WTC11 (cell line): ENCODE results near the gene MAP4K4. TPM values are rescaled to one million over a fixed set of nuclear protein-coding genes. Genes with fewer than 3 reads are reported as not detected.

Experiments
- ATAC-seq: fragments of 200-7000 bp; cut with Tn5 transposase; 2 replicates; pipeline ENCODE4 v1.10.0; 2021; ENCODE audit warnings: mild to moderate bottlenecking, moderate library complexity
- CTCF ChIA-PET: fragments of 300-600 bp; sonication (Branson Sonifier 250); formaldehyde crosslinking; loops from one replicate; lab custom pipeline; 2021; ENCODE audit warnings: antibody characterized with exemption; lab: Charles Lee
- POLR2A ChIA-PET: fragments of 350-600 bp; sonication (Branson Sonifier 250); formaldehyde crosslinking; loops from one replicate; lab custom pipeline; 2021; ENCODE audit warnings: antibody characterized with exemption; lab: Charles Lee
- DNase-seq: peaks from one replicate; pipeline ENCODE4 v3.0.0; 2021; ENCODE audit warnings: low spot score
- H3K27ac Mint-ChIP-seq: 2 replicates; pipeline ENCODE4 v1.8.0; 2021; ENCODE audit warnings: mixed read lengths
- H3K27me3 Mint-ChIP-seq: 2 replicates; pipeline ENCODE4 v1.8.0; 2021; ENCODE audit warnings: low read depth, mild to moderate bottlenecking, moderate library complexity, mixed read lengths
- H3K36me3 Mint-ChIP-seq: 2 replicates; pipeline ENCODE4 v1.8.0; 2021; ENCODE audit warnings: mixed read lengths
- H3K4me1 Mint-ChIP-seq: 2 replicates; pipeline ENCODE4 v1.8.0; 2022; ENCODE audit warnings: mixed read lengths
- H3K4me3 Mint-ChIP-seq: 2 replicates; pipeline ENCODE4 v1.8.0; 2021; ENCODE audit warnings: mild to moderate bottlenecking, moderate library complexity, mixed read lengths
- H3K9me3 Mint-ChIP-seq: 2 replicates; pipeline ENCODE4 v1.8.0; 2021; ENCODE audit warnings: mixed read lengths
- ATF1 ChIP-seq: sonication (generic); formaldehyde crosslinking; IDR thresholded peaks from 2 replicates; pipeline ENCODE4 v1.8.1; 2023; ENCODE audit warnings: mild to moderate bottlenecking, moderate library complexity, missing genetic modification reagents
- FOXK1 ChIP-seq: sonication (generic); formaldehyde crosslinking; IDR thresholded peaks from 2 replicates; pipeline ENCODE4 v1.8.0; 2022; ENCODE audit warnings: mild to moderate bottlenecking, moderate library complexity, missing genetic modification reagents
- GRHL2 ChIP-seq: fragments of 250-450 bp; sonication (Bioruptor Pico); IDR thresholded peaks from 2 replicates; pipeline ENCODE4 v1.8.0; 2022; ENCODE audit warnings: mild to moderate bottlenecking, moderate library complexity; ENCODE audit not compliant: insufficient replicate concordance, severe bottlenecking
- NFE2L1 ChIP-seq: sonication (generic); formaldehyde crosslinking; IDR thresholded peaks from 2 replicates; pipeline ENCODE4 v1.8.1; 2023; ENCODE audit warnings: missing genetic modification reagents
- TEAD1 ChIP-seq: sonication (generic); formaldehyde crosslinking; IDR thresholded peaks from 2 replicates; pipeline ENCODE4 v1.8.0; 2022; ENCODE audit warnings: mild to moderate bottlenecking, missing genetic modification reagents
- TEAD4 ChIP-seq: sonication (generic); formaldehyde crosslinking; IDR thresholded peaks from 2 replicates; pipeline ENCODE4 v1.8.0; 2022; ENCODE audit warnings: mild to moderate bottlenecking, missing genetic modification reagents
- ZBTB21 ChIP-seq: sonication (generic); formaldehyde crosslinking; IDR thresholded peaks from 2 replicates; pipeline ENCODE4 v1.8.1; 2023; ENCODE audit warnings: mild to moderate bottlenecking, missing genetic modification reagents, borderline replicate concordance
- ZNF138 ChIP-seq: sonication (generic); formaldehyde crosslinking; conservative IDR thresholded peaks from 2 replicates; pipeline ENCODE4 v1.8.1; 2022; ENCODE audit warnings: mild to moderate bottlenecking, moderate library complexity, missing genetic modification reagents
- ZNF232 ChIP-seq: sonication (generic); formaldehyde crosslinking; IDR thresholded peaks from 2 replicates; pipeline ENCODE4 v1.8.0; 2022; ENCODE audit warnings: mild to moderate bottlenecking, missing genetic modification reagents
- ZNF423 ChIP-seq: fragments of 250-450 bp; sonication (Bioruptor Pico); IDR thresholded peaks from 2 replicates; pipeline ENCODE4 v2.1.2; 2022; ENCODE audit warnings: mild to moderate bottlenecking, moderate library complexity
- total RNA-seq: library from RNA; stranded (reverse); gene quantifications from 3 replicates; pipeline ENCODE4 v1.2.3, GENCODE V29; 2021
- TF ChIP-seq, protein P1 (sequence below): sonication (generic); formaldehyde crosslinking; IDR thresholded peaks from 2 replicates; pipeline ENCODE4 v1.8.1; 2023; ENCODE audit warnings: mild to moderate bottlenecking, moderate library complexity, missing genetic modification reagents
- TF ChIP-seq, protein P2 (sequence below): fragments of 250-450 bp; sonication (Bioruptor Pico); IDR thresholded peaks from 2 replicates; pipeline ENCODE4 v1.9.0; 2021; ENCODE audit warnings: mild to moderate bottlenecking
- TF ChIP-seq, protein P3 (sequence below): sonication (generic); formaldehyde crosslinking; IDR thresholded peaks from 2 replicates; pipeline ENCODE4 v1.8.1; 2023; ENCODE audit warnings: mild to moderate bottlenecking, missing genetic modification reagents, moderate library complexity
- TF ChIP-seq, protein P4 (sequence below): sonication (generic); formaldehyde crosslinking; IDR thresholded peaks from 2 replicates; pipeline ENCODE4 v1.8.1; 2022; ENCODE audit warnings: mild to moderate bottlenecking, missing genetic modification reagents, moderate library complexity, borderline replicate concordance
- TF ChIP-seq, protein P5 (sequence below): fragments of 250-450 bp; sonication (Bioruptor Pico); conservative IDR thresholded peaks from 2 replicates; pipeline ENCODE4 v1.9.0; 2021; ENCODE audit warnings: mild to moderate bottlenecking
- TF ChIP-seq, protein P6 (sequence below): sonication (generic); formaldehyde crosslinking; IDR thresholded peaks from 2 replicates; pipeline ENCODE4 v1.8.0; 2023; ENCODE audit warnings: missing genetic modification reagents
- TF ChIP-seq, protein P7 (sequence below): sonication (generic); formaldehyde crosslinking; IDR thresholded peaks from 2 replicates; pipeline ENCODE4 v1.8.0; 2022; ENCODE audit warnings: mild to moderate bottlenecking, missing genetic modification reagents
- TF ChIP-seq, protein P8 (sequence below): sonication (generic); formaldehyde crosslinking; conservative IDR thresholded peaks from 2 replicates; pipeline ENCODE4 v1.8.1; 2023; ENCODE audit warnings: mild to moderate bottlenecking, low read depth, missing genetic modification reagents, moderate library complexity
- TF ChIP-seq, protein P9 (sequence below): fragments of 250-450 bp; sonication (Bioruptor Pico); IDR thresholded peaks from 2 replicates; pipeline ENCODE4 v1.9.0; 2021; ENCODE audit warnings: moderate library complexity, mild to moderate bottlenecking, inconsistent platforms, borderline replicate concordance

Gene MAP4K4
- total RNA-seq, 1 experiment from 2014 or later = 112 TPM

DNA sequence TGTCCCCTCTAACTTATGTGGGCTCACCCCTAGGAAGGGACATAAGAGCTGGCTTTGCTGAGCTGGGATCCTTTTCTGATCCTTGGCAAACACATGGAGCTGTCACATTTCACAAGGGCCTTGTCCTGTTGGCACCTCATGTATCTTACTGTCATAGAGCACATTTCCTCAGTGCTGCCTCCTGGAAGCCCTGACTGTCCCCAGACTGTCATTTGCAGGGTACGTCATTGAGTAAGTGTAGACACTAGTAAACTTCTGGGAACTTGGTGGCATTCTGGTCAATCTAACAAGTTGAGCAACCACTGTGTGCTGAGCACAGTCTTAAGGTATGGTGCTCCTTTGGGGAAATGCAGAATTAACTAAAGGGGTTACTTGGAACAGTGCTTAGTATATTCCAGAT lies 199.8 kb downstream of the MAP4K4 start (continued):
- TF ChIP-seq, protein P1, sequence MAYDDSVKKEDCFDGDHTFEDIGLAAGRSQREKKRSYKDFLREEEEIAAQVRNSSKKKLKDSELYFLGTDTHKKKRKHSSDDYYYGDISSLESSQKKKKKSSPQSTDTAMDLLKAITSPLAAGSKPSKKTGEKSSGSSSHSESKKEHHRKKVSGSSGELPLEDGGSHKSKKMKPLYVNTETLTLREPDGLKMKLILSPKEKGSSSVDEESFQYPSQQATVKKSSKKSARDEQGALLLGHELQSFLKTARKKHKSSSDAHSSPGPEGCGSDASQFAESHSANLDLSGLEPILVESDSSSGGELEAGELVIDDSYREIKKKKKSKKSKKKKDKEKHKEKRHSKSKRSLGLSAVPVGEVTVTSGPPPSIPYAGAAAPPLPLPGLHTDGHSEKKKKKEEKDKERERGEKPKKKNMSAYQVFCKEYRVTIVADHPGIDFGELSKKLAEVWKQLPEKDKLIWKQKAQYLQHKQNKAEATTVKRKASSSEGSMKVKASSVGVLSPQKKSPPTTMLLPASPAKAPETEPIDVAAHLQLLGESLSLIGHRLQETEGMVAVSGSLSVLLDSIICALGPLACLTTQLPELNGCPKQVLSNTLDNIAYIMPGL (CRISPR knock-in tag) = no peak
- TF ChIP-seq, protein P2, sequence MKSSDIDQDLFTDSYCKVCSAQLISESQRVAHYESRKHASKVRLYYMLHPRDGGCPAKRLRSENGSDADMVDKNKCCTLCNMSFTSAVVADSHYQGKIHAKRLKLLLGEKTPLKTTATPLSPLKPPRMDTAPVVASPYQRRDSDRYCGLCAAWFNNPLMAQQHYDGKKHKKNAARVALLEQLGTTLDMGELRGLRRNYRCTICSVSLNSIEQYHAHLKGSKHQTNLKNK (CRISPR knock-in tag) = no peak

DNA sequence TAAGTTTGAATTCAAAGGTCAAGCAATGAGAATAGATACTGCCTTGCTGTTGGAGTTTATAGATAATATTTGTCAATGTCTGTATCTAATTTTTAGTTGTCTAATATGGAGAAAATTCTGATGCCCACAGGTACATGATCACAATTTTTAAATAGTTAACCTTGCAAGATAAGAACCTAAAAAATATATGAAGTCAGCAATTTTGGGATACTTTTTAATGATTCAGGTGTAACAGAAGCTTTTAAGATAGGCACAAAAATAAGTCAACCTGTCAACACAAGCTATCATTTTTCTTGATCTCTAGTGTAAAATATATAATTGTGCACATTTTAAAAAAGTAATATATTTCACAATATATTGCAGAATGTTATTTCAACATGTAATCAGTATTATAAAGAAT lies 201.8 kb downstream of the MAP4K4 start:
- Mint-ChIP-seq H3K9me3 (peaks cover 36% of the 10 kb centered on the region), H3K4me1 (peaks cover 22% of the 10 kb centered on the region), H3K27me3 (peaks cover 3% of the 10 kb centered on the region; the same call in 1 of the 2 replicates), H3K27ac (no peak overlapping the region), H3K36me3 (peaks cover 27% of the 10 kb centered on the region), H3K4me3 (no peak overlapping the region)
- DNase-seq = no peak
- TF ChIP-seq ATF1 (CRISPR knock-in tag) = no peak
- no peak for TF ChIP-seq ZBTB21 (CRISPR knock-in tag)
- TF ChIP-seq, protein P3, sequence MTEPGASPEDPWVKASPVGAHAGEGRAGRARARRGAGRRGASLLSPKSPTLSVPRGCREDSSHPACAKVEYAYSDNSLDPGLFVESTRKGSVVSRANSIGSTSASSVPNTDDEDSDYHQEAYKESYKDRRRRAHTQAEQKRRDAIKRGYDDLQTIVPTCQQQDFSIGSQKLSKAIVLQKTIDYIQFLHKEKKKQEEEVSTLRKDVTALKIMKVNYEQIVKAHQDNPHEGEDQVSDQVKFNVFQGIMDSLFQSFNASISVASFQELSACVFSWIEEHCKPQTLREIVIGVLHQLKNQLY (CRISPR knock-in tag) = no peak
- TF ChIP-seq, protein P4, sequence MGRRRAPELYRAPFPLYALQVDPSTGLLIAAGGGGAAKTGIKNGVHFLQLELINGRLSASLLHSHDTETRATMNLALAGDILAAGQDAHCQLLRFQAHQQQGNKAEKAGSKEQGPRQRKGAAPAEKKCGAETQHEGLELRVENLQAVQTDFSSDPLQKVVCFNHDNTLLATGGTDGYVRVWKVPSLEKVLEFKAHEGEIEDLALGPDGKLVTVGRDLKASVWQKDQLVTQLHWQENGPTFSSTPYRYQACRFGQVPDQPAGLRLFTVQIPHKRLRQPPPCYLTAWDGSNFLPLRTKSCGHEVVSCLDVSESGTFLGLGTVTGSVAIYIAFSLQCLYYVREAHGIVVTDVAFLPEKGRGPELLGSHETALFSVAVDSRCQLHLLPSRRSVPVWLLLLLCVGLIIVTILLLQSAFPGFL = no peak
- TF ChIP-seq, protein P5, sequence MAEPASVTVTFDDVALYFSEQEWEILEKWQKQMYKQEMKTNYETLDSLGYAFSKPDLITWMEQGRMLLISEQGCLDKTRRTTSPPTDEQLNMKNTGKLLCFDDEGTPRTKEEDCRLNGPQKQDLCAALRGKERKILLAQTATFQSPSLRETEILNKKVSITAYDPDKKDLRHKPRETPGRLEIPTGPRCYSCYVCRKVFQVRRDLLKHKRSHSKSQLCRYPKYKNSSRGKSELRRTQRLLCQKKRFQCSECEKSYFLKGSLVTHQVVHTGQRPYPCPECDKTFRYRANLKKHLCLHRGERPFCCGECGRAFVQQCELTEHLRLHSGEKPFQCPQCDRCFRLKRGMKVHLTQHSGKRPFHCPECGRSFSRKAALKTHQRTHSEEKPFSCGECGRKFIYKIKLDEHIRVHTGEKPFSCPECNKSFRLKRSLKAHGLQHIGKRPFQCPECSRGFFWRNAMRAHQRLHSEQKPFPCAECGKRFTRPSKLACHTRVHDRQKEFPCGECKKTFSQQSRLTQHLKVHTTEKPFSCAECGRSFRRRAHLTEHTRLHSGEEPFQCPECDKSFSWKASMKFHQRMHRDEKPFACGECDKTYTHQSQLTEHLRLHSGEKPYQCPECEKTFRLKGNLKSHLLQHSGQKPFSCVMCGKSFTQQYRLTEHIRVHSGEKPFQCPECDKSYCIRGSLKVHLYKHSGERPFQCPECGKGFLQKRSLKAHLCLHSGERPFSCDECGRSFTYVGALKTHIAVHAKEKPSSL = no peak
- TF ChIP-seq, protein P6, sequence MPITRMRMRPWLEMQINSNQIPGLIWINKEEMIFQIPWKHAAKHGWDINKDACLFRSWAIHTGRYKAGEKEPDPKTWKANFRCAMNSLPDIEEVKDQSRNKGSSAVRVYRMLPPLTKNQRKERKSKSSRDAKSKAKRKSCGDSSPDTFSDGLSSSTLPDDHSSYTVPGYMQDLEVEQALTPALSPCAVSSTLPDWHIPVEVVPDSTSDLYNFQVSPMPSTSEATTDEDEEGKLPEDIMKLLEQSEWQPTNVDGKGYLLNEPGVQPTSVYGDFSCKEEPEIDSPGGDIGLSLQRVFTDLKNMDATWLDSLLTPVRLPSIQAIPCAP (CRISPR knock-in tag) = no peak
- TF ChIP-seq TEAD1 (CRISPR knock-in tag) = no peak
- TF ChIP-seq FOXK1 (CRISPR knock-in tag) = no peak
- TF ChIP-seq, protein P7, sequence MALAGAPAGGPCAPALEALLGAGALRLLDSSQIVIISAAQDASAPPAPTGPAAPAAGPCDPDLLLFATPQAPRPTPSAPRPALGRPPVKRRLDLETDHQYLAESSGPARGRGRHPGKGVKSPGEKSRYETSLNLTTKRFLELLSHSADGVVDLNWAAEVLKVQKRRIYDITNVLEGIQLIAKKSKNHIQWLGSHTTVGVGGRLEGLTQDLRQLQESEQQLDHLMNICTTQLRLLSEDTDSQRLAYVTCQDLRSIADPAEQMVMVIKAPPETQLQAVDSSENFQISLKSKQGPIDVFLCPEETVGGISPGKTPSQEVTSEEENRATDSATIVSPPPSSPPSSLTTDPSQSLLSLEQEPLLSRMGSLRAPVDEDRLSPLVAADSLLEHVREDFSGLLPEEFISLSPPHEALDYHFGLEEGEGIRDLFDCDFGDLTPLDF = no peak
- no peak for TF ChIP-seq TEAD4 (CRISPR knock-in tag)
- TF ChIP-seq ZNF423 = no peak
- TF ChIP-seq, protein P8, sequence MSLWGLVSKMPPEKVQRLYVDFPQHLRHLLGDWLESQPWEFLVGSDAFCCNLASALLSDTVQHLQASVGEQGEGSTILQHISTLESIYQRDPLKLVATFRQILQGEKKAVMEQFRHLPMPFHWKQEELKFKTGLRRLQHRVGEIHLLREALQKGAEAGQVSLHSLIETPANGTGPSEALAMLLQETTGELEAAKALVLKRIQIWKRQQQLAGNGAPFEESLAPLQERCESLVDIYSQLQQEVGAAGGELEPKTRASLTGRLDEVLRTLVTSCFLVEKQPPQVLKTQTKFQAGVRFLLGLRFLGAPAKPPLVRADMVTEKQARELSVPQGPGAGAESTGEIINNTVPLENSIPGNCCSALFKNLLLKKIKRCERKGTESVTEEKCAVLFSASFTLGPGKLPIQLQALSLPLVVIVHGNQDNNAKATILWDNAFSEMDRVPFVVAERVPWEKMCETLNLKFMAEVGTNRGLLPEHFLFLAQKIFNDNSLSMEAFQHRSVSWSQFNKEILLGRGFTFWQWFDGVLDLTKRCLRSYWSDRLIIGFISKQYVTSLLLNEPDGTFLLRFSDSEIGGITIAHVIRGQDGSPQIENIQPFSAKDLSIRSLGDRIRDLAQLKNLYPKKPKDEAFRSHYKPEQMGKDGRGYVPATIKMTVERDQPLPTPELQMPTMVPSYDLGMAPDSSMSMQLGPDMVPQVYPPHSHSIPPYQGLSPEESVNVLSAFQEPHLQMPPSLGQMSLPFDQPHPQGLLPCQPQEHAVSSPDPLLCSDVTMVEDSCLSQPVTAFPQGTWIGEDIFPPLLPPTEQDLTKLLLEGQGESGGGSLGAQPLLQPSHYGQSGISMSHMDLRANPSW (CRISPR knock-in tag) = no peak
- TF ChIP-seq, protein P9, sequence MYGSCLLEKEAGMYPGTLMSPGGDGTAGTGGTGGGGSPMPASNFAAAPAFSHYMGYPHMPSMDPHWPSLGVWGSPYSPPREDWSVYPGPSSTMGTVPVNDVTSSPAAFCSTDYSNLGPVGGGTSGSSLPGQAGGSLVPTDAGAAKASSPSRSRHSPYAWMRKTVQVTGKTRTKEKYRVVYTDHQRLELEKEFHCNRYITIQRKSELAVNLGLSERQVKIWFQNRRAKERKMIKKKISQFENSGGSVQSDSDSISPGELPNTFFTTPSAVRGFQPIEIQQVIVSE (CRISPR knock-in tag) = no peak
- TF ChIP-seq ZNF232 (CRISPR knock-in tag) = no peak
- TF ChIP-seq NFE2L1 (CRISPR knock-in tag) = no peak
- TF ChIP-seq GRHL2 (CRISPR knock-in tag) = no peak
- no peak for TF ChIP-seq ZNF138 (CRISPR knock-in tag)
- ChIA-PET POLR2A (no interaction called here), CTCF (interaction anchor here (1.9 kb wide), 1 partner anchor 16 kb away, joined by 6 read pairs; no protein-coding TSS in a partner anchor)
- no peak for ATAC-seq
